IMR-90 (cell line): ENCODE data around the gene GALNT7. TPM values are rescaled to one million over a fixed set of nuclear protein-coding genes. Genes with fewer than 3 reads are reported as not detected.

Source experiments
- ATAC-seq: fragments of 200-7000 bp; cut with Tn5 transposase; 2 replicates; pipeline ENCODE4 v1.9.1; 2020; ENCODE audit warnings: low read depth, mild to moderate bottlenecking, moderate library complexity
- BruUV-seq: library from RNA; stranded (reverse); fragments of 400-500 nt; replicated peaks from 2 replicates; lab custom pipeline; 2021; lab: Mats Ljungman, UMichigan
- CTCF ChIA-PET: fragments of 300-600 bp; formaldehyde crosslinking; extraction: SDS; loops from one replicate; lab custom pipeline; 2021; ENCODE audit warnings: antibody characterized with exemption; lab: Yijun Ruan, JAX
- POLR2A ChIA-PET: fragments of 300-600 bp; sonication (Branson Sonifier 250); formaldehyde crosslinking; loops from one replicate; lab custom pipeline; 2022; ENCODE audit warnings: antibody characterized with exemption; ENCODE audit not compliant: unreplicated experiment; lab: Charles Lee
- DNase-seq: peaks from one replicate; pipeline ENCODE4 v3.0.0; 2013
- H2AFZ ChIP-seq: replicated peaks from 2 replicates; pipeline ENCODE3; 2013; ENCODE audit warnings: low read length, mild to moderate bottlenecking; ENCODE audit not compliant: poor library complexity
- H2AK5ac ChIP-seq: 2 replicates; pipeline ENCODE4 v1.6.1; 2013; ENCODE audit warnings: low read depth, low read length, inconsistent platforms
- H2AK9ac ChIP-seq: replicated peaks from 2 replicates; pipeline ENCODE3; 2013; ENCODE audit warnings: mild to moderate bottlenecking, low read depth, low read length, moderate library complexity; ENCODE audit not compliant: poor library complexity
- H2BK120ac ChIP-seq: 2 replicates; pipeline ENCODE4 v1.6.1; 2013; ENCODE audit warnings: low read depth, low read length, inconsistent platforms
- H2BK15ac ChIP-seq: 3 replicates; pipeline ENCODE4 v1.6.1; 2013; ENCODE audit warnings: low read depth, low read length, inconsistent platforms
- H2BK20ac ChIP-seq: 2 replicates; pipeline ENCODE4 v1.6.1; 2013; ENCODE audit warnings: low read depth, mild to moderate bottlenecking, inconsistent platforms, low read length, moderate library complexity
- H2BK5ac ChIP-seq: 2 replicates; pipeline ENCODE4 v1.6.1; 2013; ENCODE audit warnings: mild to moderate bottlenecking, low read depth, low read length, inconsistent platforms; ENCODE audit not compliant: poor library complexity, severe bottlenecking
- H3K14ac ChIP-seq: replicated peaks from 2 replicates; pipeline ENCODE4 v1.6.1; 2013; ENCODE audit warnings: low read depth, low read length, inconsistent platforms
- H3K18ac ChIP-seq: 2 replicates; pipeline ENCODE4 v1.6.1; 2013; ENCODE audit warnings: low read depth, low read length, control low read depth
- H3K23ac ChIP-seq: 2 replicates; pipeline ENCODE4 v1.6.1; 2013; ENCODE audit warnings: low read depth, low read length, inconsistent platforms
- H3K27ac ChIP-seq: 2 replicates; pipeline ENCODE4 v1.5.1; 2013; ENCODE audit warnings: mild to moderate bottlenecking, control low read depth, low read length; ENCODE audit not compliant: insufficient read depth
- H3K27me3 ChIP-seq: 2 replicates; pipeline ENCODE4 v1.6.1; 2013; ENCODE audit warnings: low read length; ENCODE audit not compliant: control insufficient read depth, insufficient read depth
- H3K36me3 ChIP-seq: 2 replicates; pipeline ENCODE4 v1.6.1; 2013; ENCODE audit warnings: low read length, mixed read lengths; ENCODE audit not compliant: control insufficient read depth, insufficient read depth
- H3K4ac ChIP-seq: 2 replicates; pipeline ENCODE4 v1.6.1; 2013; ENCODE audit warnings: low read depth, low read length, inconsistent platforms
- H3K4me1 ChIP-seq: 2 replicates; pipeline ENCODE4 v1.6.1; 2013; ENCODE audit warnings: low read length, mixed read lengths; ENCODE audit not compliant: control insufficient read depth, insufficient read depth
- H3K4me2 ChIP-seq: 2 replicates; pipeline ENCODE4 v1.6.1; 2013; ENCODE audit warnings: low read depth, mild to moderate bottlenecking, control low read depth, low read length, moderate library complexity
- H3K4me3 ChIP-seq: 2 replicates; pipeline ENCODE4 v1.5.1; 2013; ENCODE audit warnings: low read depth, mild to moderate bottlenecking, control low read depth, low read length, moderate library complexity; ENCODE audit not compliant: insufficient read depth
- H3K56ac ChIP-seq: 2 replicates; pipeline ENCODE4 v1.6.1; 2013; ENCODE audit warnings: low read length, inconsistent platforms; ENCODE audit not compliant: insufficient read depth; ENCODE audit errors: extremely low read depth
- H3K79me1 ChIP-seq, 2 experiments: 2 replicates each; pipeline ENCODE4 v1.6.1; 2013; ENCODE audit warnings: low read length in 2 of 2, inconsistent platforms in 1 of 2, low read depth in 1 of 2
- H3K9ac ChIP-seq: 2 replicates; pipeline ENCODE4 v1.6.1; 2013; ENCODE audit warnings: low read depth, low read length, control low read depth
- H3K9me1 ChIP-seq: 2 replicates; pipeline ENCODE4 v1.6.1; 2013; ENCODE audit warnings: low read length, inconsistent platforms; ENCODE audit not compliant: insufficient read depth
- H3K9me3 ChIP-seq: 2 replicates; pipeline ENCODE4 v1.6.1; 2013; ENCODE audit warnings: low read length; ENCODE audit not compliant: control insufficient read depth, insufficient read depth
- H4K20me1 ChIP-seq: 2 replicates; pipeline ENCODE4 v1.6.1; 2013; ENCODE audit warnings: low read length, inconsistent platforms; ENCODE audit not compliant: insufficient read depth
- H4K5ac ChIP-seq: 2 replicates; pipeline ENCODE4 v1.6.1; 2013; ENCODE audit warnings: mild to moderate bottlenecking, low read depth, low read length, control low read depth
- H4K8ac ChIP-seq, 2 experiments: 2 replicates each; pipeline ENCODE4 v1.6.1; 2013; ENCODE audit warnings: low read depth in 2 of 2, low read length in 2 of 2, control low read depth in 1 of 2, inconsistent platforms in 1 of 2
- H4K91ac ChIP-seq: 2 replicates; pipeline ENCODE4 v1.6.1; 2013; ENCODE audit warnings: low read depth, low read length, inconsistent platforms; ENCODE audit not compliant: insufficient read depth
- CEBPB ChIP-seq: IDR thresholded peaks from 2 replicates; pipeline ENCODE4 v1.6.1; 2012; ENCODE audit warnings: low read depth, low read length, improper control_type of control experiment
- CHD1 ChIP-seq: IDR thresholded peaks from 2 replicates; pipeline ENCODE4 v1.6.1; 2012; ENCODE audit warnings: low read depth, low read length, improper control_type of control experiment
- CTCF ChIP-seq: conservative IDR thresholded peaks from 2 replicates; pipeline ENCODE4 v1.5.1; 2012; ENCODE audit warnings: mild to moderate bottlenecking, low read depth, low read length, improper control_type of control experiment
- ELK1 ChIP-seq: fragments of 150-350 bp; IDR thresholded peaks from 2 replicates; pipeline ENCODE4 v1.6.1; 2016; ENCODE audit warnings: low read depth, mild to moderate bottlenecking, low read length, moderate library complexity, borderline replicate concordance
- FOS ChIP-seq: fragments of 150-350 bp; IDR thresholded peaks from 2 replicates; pipeline ENCODE4 v1.6.1; 2016; ENCODE audit warnings: low read depth, low read length
- MAZ ChIP-seq: IDR thresholded peaks from 2 replicates; pipeline ENCODE4 v1.6.1; 2012; ENCODE audit warnings: low read depth, mild to moderate bottlenecking, low read length, improper control_type of control experiment, moderate library complexity, borderline replicate concordance
- MXI1 ChIP-seq: IDR thresholded peaks from 2 replicates; pipeline ENCODE4 v1.6.1; 2012; ENCODE audit warnings: low read depth, mild to moderate bottlenecking, low read length, moderate library complexity, borderline replicate concordance
- NFE2L2 ChIP-seq: fragments of 150-350 bp; IDR thresholded peaks from 2 replicates; pipeline ENCODE4 v1.6.1; 2016; ENCODE audit warnings: low read depth, mild to moderate bottlenecking, low read length
- POLR2A ChIP-seq: IDR thresholded peaks from 2 replicates; pipeline ENCODE4 v1.6.1; 2012; ENCODE audit warnings: mild to moderate bottlenecking, low read depth, low read length
- RAD21 ChIP-seq: IDR thresholded peaks from 2 replicates; pipeline ENCODE4 v1.6.1; 2012; ENCODE audit warnings: low read length, improper control_type of control experiment
- RCOR1 ChIP-seq: IDR thresholded peaks from 2 replicates; pipeline ENCODE4 v1.6.1; 2012; ENCODE audit warnings: mild to moderate bottlenecking, low read length, improper control_type of control experiment; ENCODE audit not compliant: insufficient replicate concordance
- RFX5 ChIP-seq: IDR thresholded peaks from 2 replicates; pipeline ENCODE4 v1.8.0; 2012; ENCODE audit warnings: low read depth, mild to moderate bottlenecking, low read length, moderate library complexity
- SMC3 ChIP-seq: fragments of 150-350 bp; IDR thresholded peaks from 2 replicates; pipeline ENCODE4 v1.6.1; 2016; ENCODE audit warnings: low read depth, mild to moderate bottlenecking, antibody characterized with exemption, low read length, moderate library complexity
- USF2 ChIP-seq: fragments of 150-350 bp; IDR thresholded peaks from 2 replicates; pipeline ENCODE4 v1.6.1; 2017; ENCODE audit warnings: mild to moderate bottlenecking, antibody characterized with exemption, low read length, low read depth
- WGBS, 2 experiments: methylation state at CpG; one replicate each; pipeline versions ENCODE4 v1.1.5 to v1.1.7; 2013; ENCODE audit warnings: missing lambda C conversion rate in 2 of 2; ENCODE audit not compliant: insufficient read length in 1 of 2; ENCODE audit errors: extremely low coverage in 2 of 2; 5-methylcytosine and 5-hydroxymethylcytosine counted together
- dilution Hi-C: fragments of 300-500 bp; cut with HindIII; formaldehyde crosslinking; loops from one replicate; pipeline ENCODE4 v1.14.3; 2018; ENCODE audit warnings: low sequenced_read_pairs; ENCODE audit not compliant: unreplicated experiment
- in situ Hi-C: fragments of 300-500 bp; cut with MboI; formaldehyde crosslinking; loops from 3 replicates; pipeline ENCODE4 v1.14.3; 2019; ENCODE audit warnings: low sequenced_read_pairs, inconsistent platforms, mixed read lengths
- intact Hi-C: fragments of 100-400 bp; cut with micrococcal nuclease; formaldehyde crosslinking; loops from 2 replicates; pipeline ENCODE4 v1.10.0; 2022
- polyA plus RNA-seq, 3 experiments: library from polyadenylated mRNA; depleted of rRNA; stranded (reverse); fragments of >200 nt; gene quantifications; 2 replicates each; pipeline ENCODE4 v1.2.3, GENCODE V29; 2012; ENCODE audit warnings: low replicate concordance in 1 of 3
- total RNA-seq: library from RNA; depleted of rRNA; stranded (reverse); fragments of >200 nt; gene quantifications from 2 replicates; pipeline ENCODE4 v1.2.3, GENCODE V29; 2012

Gene GALNT7
- total and polyA plus RNA-seq, 2 of the 4 experiments (the other 2 are of a cell fraction): 19.1 to 31.2 TPM

GRCh38 chr4:173166491-173166890, 2.1 kb upstream of the GALNT7 start:
- peaks cover 2% of the 10 kb centered on the region; the same call in 1 of the 2 replicates for H3K4me1 ChIP-seq
- no peaks in the 10 kb centered on the region for H3K9me1 ChIP-seq
- H4K91ac ChIP-seq: no peak overlapping the region
- no peak overlapping the region for H2AK5ac ChIP-seq
- H2BK120ac ChIP-seq: no peak overlapping the region
- no TSS peak for BruUV-seq
- H2BK5ac ChIP-seq: no peak overlapping the region
- H3K79me1 ChIP-seq: peaks cover 6 to 11% of the 10 kb centered on the region in 2 experiments; a peak in 3 of 4 replicates
- no peak overlapping the region for H2BK20ac ChIP-seq
- H3K9me3 ChIP-seq: no peaks in the 10 kb centered on the region
- no peaks in the 10 kb centered on the region; the same call in 1 of the 2 replicates for H4K20me1 ChIP-seq
- H3K9ac ChIP-seq: no peak overlapping the region
- H2AFZ ChIP-seq: no peak overlapping the region
- TF ChIP-seq SMC3 (no peak), CEBPB (no peak), CTCF (no peak), MXI1 (no peak), ELK1 (no peak), MAZ (no peak), CHD1 (no peak), POLR2A (no peak), RAD21 (no peak), FOS (no peak), USF2 (no peak), NFE2L2 (no peak), RFX5 (no peak), RCOR1 (no peak)
- H3K36me3 ChIP-seq: no peaks in the 10 kb centered on the region
- H2AK9ac ChIP-seq: no peak overlapping the region
- no peak for ATAC-seq
- dilution Hi-C loops: no loop called here
- no peak overlapping the region for H2BK15ac ChIP-seq
- no peak overlapping the region for H3K14ac ChIP-seq
- in situ Hi-C loops: no loop called here
- ChIA-PET CTCF (no interaction called here), POLR2A (no interaction called here)
- WGBS, 2 experiments: 92% methylated on average over 2 of the region's 4 CpGs; no CpG with 5 or more reads in 1 of the 2 experiments
- H4K5ac ChIP-seq: no peak overlapping the region
- no peak overlapping the region for H3K56ac ChIP-seq
- H3K27ac ChIP-seq: no peak overlapping the region
- no peak overlapping the region for H3K4me3 ChIP-seq
- DNase-seq: no peak
- no peak overlapping the region for H3K23ac ChIP-seq
- no peak overlapping the region for H3K4ac ChIP-seq
- no peak overlapping the region for H4K8ac ChIP-seq
- no peaks in the 10 kb centered on the region for H3K27me3 ChIP-seq
- intact Hi-C loops: loop anchor here (5.0 kb wide), 1 partner anchor 154 kb away; no protein-coding TSS in a partner anchor
- H3K4me2 ChIP-seq: no peak overlapping the region
- no peak overlapping the region for H3K18ac ChIP-seq
